B cell (primary cell): ENCODE data around the gene ARHGAP31. TPM values are rescaled to one million over a fixed set of nuclear protein-coding genes. Genes with fewer than 3 reads are reported as not detected.

ENCODE experiments used
- ATAC-seq: fragments of 200-7000 bp; cut with Tn5 transposase; one replicate; pipeline ENCODE4 v1.10.0; 2021; ENCODE audit warnings: low read depth, mild to moderate bottlenecking, moderate number of reproducible peaks, moderate library complexity
- CTCF ChIA-PET: fragments of 350-600 bp; sonication (Branson Sonifier 250); formaldehyde crosslinking; loops from one replicate; lab custom pipeline; 2021; ENCODE audit warnings: antibody characterized with exemption, inconsistent platforms; lab: Charles Lee
- POLR2A ChIA-PET: fragments of 350-600 bp; sonication (Branson Sonifier 250); formaldehyde crosslinking; loops from one replicate; lab custom pipeline; 2021; ENCODE audit warnings: antibody characterized with exemption; lab: Charles Lee
- DNase-seq: peaks from one replicate; pipeline ENCODE4 v3.0.0; 2013
- H2AFZ ChIP-seq: 2 replicates; pipeline ENCODE4 v1.6.1; 2012; ENCODE audit warnings: mild to moderate bottlenecking, low read depth, low read length; ENCODE audit not compliant: insufficient read depth, poor library complexity, severe bottlenecking
- H3K27ac ChIP-seq, 2 donors: 1 replicate in 1 of 2; 2 replicates in 1 of 2; pipeline ENCODE4 v1.5.1; 2012 to 2013; ENCODE audit warnings: low read length in 2 of 2, mild to moderate bottlenecking in 2 of 2, moderate library complexity in 1 of 2
- H3K27me3 ChIP-seq, 4 experiments: fragments of 200-600 bp in 1 of 4; sonication (generic) in 1 of 4; replicated peaks in 1 of 4; 1 replicate in 2 of 4; 2 replicates in 2 of 4; pipeline versions ENCODE4 v1.6.1 to v1.7.0; 2013 to 2016; ENCODE audit warnings: low read length in 3 of 4, mild to moderate bottlenecking in 2 of 4, mixed read lengths in 1 of 4, moderate library complexity in 1 of 4; ENCODE audit not compliant: insufficient read depth in 4 of 4, control insufficient read depth in 3 of 4; ENCODE audit errors: control extremely low read depth in 1 of 4
- H3K36me3 ChIP-seq, 2 experiments: replicated peaks in 1 of 2; 1 replicate in 1 of 2; 2 replicates in 1 of 2; pipeline versions ENCODE4 v1.6.1 to v1.7.1; 2013; ENCODE audit warnings: low read length in 1 of 2; ENCODE audit not compliant: insufficient read depth in 2 of 2, control insufficient read depth in 1 of 2; ENCODE audit errors: control extremely low read depth in 1 of 2, extremely low read depth in 1 of 2
- H3K4me1 ChIP-seq, 2 donors: fragments of 200-600 bp in 1 of 2; sonication (generic) in 1 of 2; 1 replicate in 1 of 2; 2 replicates in 1 of 2; pipeline versions ENCODE4 v1.5.1 to v1.6.1; 2013 to 2017; ENCODE audit warnings: low read length in 2 of 2; ENCODE audit not compliant: control insufficient read depth in 2 of 2, insufficient read depth in 2 of 2
- H3K4me2 ChIP-seq: replicated peaks from 2 replicates; pipeline ENCODE3; 2012; ENCODE audit warnings: mild to moderate bottlenecking, low read depth, low read length; ENCODE audit not compliant: poor library complexity, severe bottlenecking
- H3K4me3 ChIP-seq, 5 experiments: fragments of 200-600 bp in 1 of 5; sonication (generic) in 1 of 5; 1 replicate in 3 of 5; 2 replicates in 2 of 5; pipeline versions ENCODE4 v1.5.1 to v1.7.0; 2011 to 2016; ENCODE audit warnings: low read length in 4 of 5, mild to moderate bottlenecking in 4 of 5, low read depth in 2 of 5, control low read depth in 1 of 5, moderate library complexity in 1 of 5; ENCODE audit not compliant: insufficient read depth in 1 of 5; ENCODE audit errors: control extremely low read depth in 1 of 5, extremely low read depth in 1 of 5
- H3K79me2 ChIP-seq: fragments of 200-600 bp; sonication (generic); one replicate; pipeline ENCODE4 v1.6.0; 2016; ENCODE audit warnings: low read length; ENCODE audit not compliant: control insufficient read depth, insufficient read depth
- H3K9ac ChIP-seq: fragments of 200-600 bp; sonication (generic); 2 replicates; pipeline ENCODE4 v1.6.1; 2017; ENCODE audit warnings: mild to moderate bottlenecking, low read length, moderate library complexity
- H3K9me3 ChIP-seq, 3 donors: one replicate each; pipeline versions ENCODE4 v1.6.1 to v1.7.1; 2013; ENCODE audit warnings: low read length in 2 of 3; ENCODE audit not compliant: control insufficient read depth in 2 of 3, insufficient read depth in 1 of 3; ENCODE audit errors: control extremely low read depth in 1 of 3
- H4K20me1 ChIP-seq: 2 replicates; pipeline ENCODE4 v1.6.0; 2012; ENCODE audit warnings: mild to moderate bottlenecking, low read length; ENCODE audit not compliant: insufficient read depth, control insufficient read depth, poor library complexity, severe bottlenecking
- H3K27ac Mint-ChIP-seq: one replicate; pipeline ENCODE4 v1.8.0; 2021; ENCODE audit warnings: mixed read lengths
- H3K27me3 Mint-ChIP-seq: one replicate; pipeline ENCODE4 v1.8.0; 2021; ENCODE audit warnings: mixed read lengths
- H3K4me1 Mint-ChIP-seq: one replicate; pipeline ENCODE4 v1.8.0; 2021; ENCODE audit warnings: mixed read lengths
- H3K4me3 Mint-ChIP-seq: one replicate; pipeline ENCODE4 v1.8.0; 2021; ENCODE audit warnings: mixed read lengths
- H3K9me3 Mint-ChIP-seq: one replicate; pipeline ENCODE4 v1.8.0; 2022; ENCODE audit warnings: mixed read lengths; ENCODE audit not compliant: insufficient read depth
- EZH2 ChIP-seq: IDR thresholded peaks from 2 replicates; pipeline ENCODE4 v1.6.1; 2012; ENCODE audit warnings: borderline replicate concordance, low read depth, mild to moderate bottlenecking, moderate library complexity, low read length; ENCODE audit not compliant: insufficient read depth, poor library complexity, severe bottlenecking
- WGBS: methylation state at CpG from one replicate; pipeline ENCODE4 v1.1.5; 2013; ENCODE audit warnings: missing lambda C conversion rate; ENCODE audit not compliant: insufficient coverage; 5-methylcytosine and 5-hydroxymethylcytosine counted together
- intact Hi-C: fragments of 100-400 bp; cut with micrococcal nuclease; formaldehyde crosslinking; loops from one replicate; pipeline ENCODE4 v1.10.0; 2022
- polyA plus RNA-seq: library from polyadenylated mRNA; depleted of rRNA; stranded (reverse); fragments of >200 nt; gene quantifications from 2 replicates; pipeline ENCODE4 v1.2.3, GENCODE V29; 2012
- total RNA-seq, 2 donors: library from RNA; stranded (reverse); fragments of 120-200 nt in 1 of 2; gene quantifications; 1 replicate in 1 of 2; 2 replicates in 1 of 2; pipeline versions ENCODE4 v1.2.3 to v1.2.4, GENCODE V29; 2013 to 2022
- TF ChIP-seq, protein P1 (sequence below): fragments of 200-600 bp; IDR thresholded peaks from one replicate; pipeline ENCODE4 v1.8.0; 2022; ENCODE audit warnings: antibody characterized with exemption, mild to moderate bottlenecking

ARHGAP31 gene
- total and polyA plus RNA-seq, 2 donors (not counting 1 experiment from before 2014, with no cell fraction given) = 3.5 to 7.8 TPM

DNA sequence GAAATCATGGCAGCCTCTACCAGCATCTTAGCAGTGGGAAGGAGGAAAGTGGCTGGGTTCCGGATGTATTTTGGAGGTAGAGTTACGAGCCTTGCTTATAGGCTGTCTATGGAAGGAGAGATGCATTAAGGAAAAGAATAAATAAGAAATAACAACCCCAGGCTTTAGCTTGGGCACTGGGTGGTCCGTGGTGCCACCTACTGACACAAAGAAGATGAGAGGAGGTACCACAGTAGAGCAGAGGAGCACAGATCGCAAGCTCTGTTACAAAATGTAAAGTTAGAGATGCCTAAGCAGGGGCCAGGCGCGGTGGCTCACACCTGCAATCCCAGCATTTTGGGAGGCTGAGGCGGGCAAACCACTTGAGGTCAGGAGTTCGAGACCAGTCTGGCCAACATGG, 94.4 kb downstream of the ARHGAP31 start:
- H3K79me2 ChIP-seq = no peaks in the 10 kb centered on the region
- H3K4me2 ChIP-seq = no peak overlapping the region
- peaks cover 0 to 16% of the 10 kb centered on the region in 2 experiments for H3K36me3 ChIP-seq
- no peaks in the 10 kb centered on the region for H3K4me1 Mint-ChIP-seq
- ChIA-PET POLR2A (no interaction called here), CTCF (interaction anchor here (0.9 to 1.1 kb wide), 2 partner anchors 113 to 114 kb away, joined by 3 read pairs; no protein-coding TSS in a partner anchor)
- no peaks in the 10 kb centered on the region for H3K9me3 ChIP-seq
- H3K4me1 ChIP-seq = no peaks in the 10 kb centered on the region
- H3K27me3 Mint-ChIP-seq = no peaks in the 10 kb centered on the region
- ATAC-seq (no peak), DNase-seq (no peak)
- H3K9ac ChIP-seq = no peak overlapping the region
- H3K27ac ChIP-seq = no peak overlapping the region
- TF ChIP-seq, protein P1, sequence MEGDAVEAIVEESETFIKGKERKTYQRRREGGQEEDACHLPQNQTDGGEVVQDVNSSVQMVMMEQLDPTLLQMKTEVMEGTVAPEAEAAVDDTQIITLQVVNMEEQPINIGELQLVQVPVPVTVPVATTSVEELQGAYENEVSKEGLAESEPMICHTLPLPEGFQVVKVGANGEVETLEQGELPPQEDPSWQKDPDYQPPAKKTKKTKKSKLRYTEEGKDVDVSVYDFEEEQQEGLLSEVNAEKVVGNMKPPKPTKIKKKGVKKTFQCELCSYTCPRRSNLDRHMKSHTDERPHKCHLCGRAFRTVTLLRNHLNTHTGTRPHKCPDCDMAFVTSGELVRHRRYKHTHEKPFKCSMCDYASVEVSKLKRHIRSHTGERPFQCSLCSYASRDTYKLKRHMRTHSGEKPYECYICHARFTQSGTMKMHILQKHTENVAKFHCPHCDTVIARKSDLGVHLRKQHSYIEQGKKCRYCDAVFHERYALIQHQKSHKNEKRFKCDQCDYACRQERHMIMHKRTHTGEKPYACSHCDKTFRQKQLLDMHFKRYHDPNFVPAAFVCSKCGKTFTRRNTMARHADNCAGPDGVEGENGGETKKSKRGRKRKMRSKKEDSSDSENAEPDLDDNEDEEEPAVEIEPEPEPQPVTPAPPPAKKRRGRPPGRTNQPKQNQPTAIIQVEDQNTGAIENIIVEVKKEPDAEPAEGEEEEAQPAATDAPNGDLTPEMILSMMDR = no peak
- no peak for TF ChIP-seq EZH2
- H3K9me3 Mint-ChIP-seq = no peaks in the 10 kb centered on the region
- intact Hi-C loops = no loop called here
- WGBS = 93% methylated on average over 3 of the region's 8 CpGs
- no peak overlapping the region for H3K4me3 Mint-ChIP-seq
- H3K27ac Mint-ChIP-seq = no peak overlapping the region
- H2AFZ ChIP-seq = no peak overlapping the region
- no peaks in the 10 kb centered on the region for H3K27me3 ChIP-seq
- no peak overlapping the region for H3K4me3 ChIP-seq
- H4K20me1 ChIP-seq = no peaks in the 10 kb centered on the region

DNA sequence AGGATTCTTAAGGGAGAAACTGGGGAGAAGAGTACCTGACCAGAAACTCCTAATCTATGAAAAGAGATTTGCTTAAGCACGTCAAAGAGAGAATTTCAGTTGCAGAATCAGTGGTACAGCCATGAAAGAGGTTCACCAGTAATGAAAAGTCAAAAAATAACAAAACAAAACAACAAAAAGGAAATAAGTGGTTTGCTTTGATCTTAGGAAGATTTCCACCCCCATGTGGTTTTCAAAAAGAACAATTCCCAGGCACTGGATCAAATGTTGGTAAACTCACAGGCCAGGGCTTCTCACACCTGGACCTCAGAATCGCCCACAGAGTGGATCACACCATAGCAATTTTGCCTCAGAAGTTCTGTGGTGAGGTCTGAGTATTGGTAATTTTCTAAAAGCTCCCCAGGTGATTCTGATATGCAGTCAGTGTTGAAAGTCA, 101.8 kb downstream of the ARHGAP31 start:
- WGBS = 60% methylated on average over 2 of the region's 2 CpGs
- no peak overlapping the region for H3K4me3 Mint-ChIP-seq
- H4K20me1 ChIP-seq = no peaks in the 10 kb centered on the region
- CTCF ChIA-PET = no interaction called here
- H3K27me3 Mint-ChIP-seq = no peaks in the 10 kb centered on the region
- DNase-seq = no peak
- no peak overlapping the region for H3K4me3 ChIP-seq
- H3K9me3 Mint-ChIP-seq = no peaks in the 10 kb centered on the region
- H3K4me2 ChIP-seq = no peak overlapping the region
- H3K27ac Mint-ChIP-seq = no peak overlapping the region
- H3K36me3 ChIP-seq = peaks cover 0 to 10% of the 10 kb centered on the region in 2 experiments
- H3K4me1 ChIP-seq = peaks cover 0 to 2% of the 10 kb centered on the region in 2 donors
- intact Hi-C loops = no loop called here
- ATAC-seq = no peak
- H2AFZ ChIP-seq = no peak overlapping the region
- H3K9ac ChIP-seq = no peak overlapping the region
- no peak overlapping the region for H3K27ac ChIP-seq
- H3K79me2 ChIP-seq = no peaks in the 10 kb centered on the region
- H3K27me3 ChIP-seq = no peaks in the 10 kb centered on the region
- no peaks in the 10 kb centered on the region for H3K9me3 ChIP-seq
- peaks cover 2% of the 10 kb centered on the region for H3K4me1 Mint-ChIP-seq
- POLR2A ChIA-PET = no interaction called here
- TF ChIP-seq EZH2 = no peak
- TF ChIP-seq, protein P1 = no peak
